ENCODE results near the gene RANBP9.

The RANBP9 gene

DNA sequence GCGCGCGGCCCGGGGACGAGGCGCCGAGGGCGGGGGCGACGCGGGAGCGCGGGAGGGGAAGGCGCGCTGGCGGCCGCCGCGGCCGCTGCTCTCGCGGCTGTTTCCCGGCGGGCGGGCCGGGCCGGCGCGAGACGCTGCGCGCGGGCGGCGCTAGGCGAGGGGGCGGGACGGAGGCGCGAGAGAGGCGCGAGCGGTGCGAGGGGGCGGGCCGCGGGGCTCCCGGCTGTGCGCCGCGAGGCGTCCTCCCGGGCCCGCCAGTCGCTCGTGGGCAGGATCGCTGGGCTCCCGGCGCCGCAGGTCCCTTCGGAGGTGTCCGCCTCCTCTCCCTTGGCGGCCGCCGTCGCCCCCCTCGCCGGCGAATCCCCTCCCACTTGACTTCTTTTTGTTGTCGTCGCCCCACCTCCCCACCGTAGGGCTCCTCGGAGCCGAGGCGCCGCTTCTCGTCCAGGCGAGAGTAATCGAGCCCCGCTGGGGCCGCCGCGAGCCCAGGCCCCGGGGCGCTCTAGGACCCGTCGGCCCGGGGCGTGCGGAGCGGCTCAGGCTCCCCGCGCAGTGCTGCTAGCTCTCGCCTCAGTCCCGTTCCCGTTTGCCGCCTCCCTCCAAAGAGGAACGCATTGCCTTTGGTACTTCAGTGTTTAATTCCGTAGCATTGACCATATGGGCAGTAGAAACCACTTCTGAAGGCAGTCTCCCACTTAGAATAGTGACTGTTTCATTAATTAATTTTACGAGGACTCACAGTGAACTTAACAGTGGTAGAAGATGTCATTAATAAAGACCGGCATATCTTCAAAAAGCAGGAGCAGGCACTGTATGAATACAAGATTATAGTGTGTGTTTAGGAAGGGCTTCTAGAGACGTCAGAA lies at the start of gene RANBP9:
RANBP9 (minus strand) TSS at position 103 of the 866 bp plus-strand sequence. CDS start 330 bp downstream, outside the sequence.
- peak; percentile 79 to 83 for DNase-seq (ENCODE audit: low read depth in 2 of 2)

DNA sequence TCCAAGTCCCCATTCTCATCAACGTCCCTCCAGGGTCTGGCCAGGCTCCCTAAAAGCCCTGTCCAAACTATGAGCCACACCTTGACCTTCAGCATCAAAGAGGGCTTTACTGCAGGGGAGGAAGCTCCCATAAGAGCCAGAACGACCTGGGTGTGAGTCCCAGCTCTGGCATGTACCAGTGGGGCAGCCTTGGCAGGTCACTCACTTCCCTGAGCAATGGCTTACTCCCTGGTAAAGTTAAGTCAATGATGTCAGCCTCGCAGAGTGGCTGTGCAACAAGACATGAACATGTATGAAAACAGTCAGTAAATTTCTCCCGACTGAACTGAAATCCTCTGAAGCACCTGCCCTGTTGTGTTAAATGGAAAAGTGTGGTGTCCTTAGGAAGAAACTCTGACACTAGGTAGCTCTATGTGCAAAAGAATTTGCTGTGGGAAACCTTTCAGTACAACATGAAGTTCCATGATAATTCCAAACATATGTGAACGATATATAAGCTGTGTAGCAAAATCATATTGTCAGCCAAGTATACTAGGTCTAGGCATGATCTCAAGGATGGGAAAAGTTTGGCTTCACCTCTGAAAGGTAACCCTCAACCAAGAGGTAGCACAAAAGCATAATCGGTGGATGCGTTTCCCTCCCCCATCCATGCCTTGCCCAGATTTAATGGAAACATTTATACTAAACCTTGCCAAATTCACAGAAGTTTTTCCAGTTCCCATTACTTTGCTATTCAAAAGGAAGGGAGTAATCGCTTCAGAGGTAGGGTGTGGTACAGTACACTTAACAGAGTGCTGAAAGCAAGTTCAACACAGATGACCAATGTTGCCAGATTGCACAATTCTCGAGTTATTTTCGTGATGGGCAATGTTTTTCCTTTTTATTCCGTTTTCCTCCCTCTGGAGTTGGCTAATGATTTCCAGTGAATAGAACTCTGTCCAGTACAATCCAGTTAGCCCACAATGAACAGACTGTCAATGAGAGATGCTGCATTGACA lies 49.0 kb upstream of the RANBP9 start:
- DNase-seq (ENCODE audit: low read depth in 2 of 2), result no peak

DNA sequence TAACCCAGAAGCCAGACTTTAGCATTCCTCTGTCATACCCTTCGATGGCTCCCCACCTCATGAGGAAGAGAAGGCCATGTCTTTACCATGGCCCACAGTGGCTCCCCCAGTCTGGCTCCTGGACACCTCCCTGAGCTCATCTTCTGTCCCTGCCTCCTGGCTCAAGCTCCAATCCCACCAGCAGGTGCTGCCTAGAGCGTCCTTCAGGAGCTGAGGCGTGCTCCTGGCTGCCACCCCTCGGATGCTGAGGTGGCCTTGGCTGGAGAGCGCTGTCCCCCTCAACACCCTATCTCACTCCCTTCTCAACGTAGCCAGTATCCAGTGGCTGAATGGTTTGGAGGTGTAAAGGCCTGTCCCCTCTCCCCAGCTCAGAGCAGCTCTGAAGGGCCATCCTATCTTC lies 47.4 kb upstream of the RANBP9 start:
- DNase-seq (ENCODE audit: low read depth in 2 of 2), result no peak

DNA sequence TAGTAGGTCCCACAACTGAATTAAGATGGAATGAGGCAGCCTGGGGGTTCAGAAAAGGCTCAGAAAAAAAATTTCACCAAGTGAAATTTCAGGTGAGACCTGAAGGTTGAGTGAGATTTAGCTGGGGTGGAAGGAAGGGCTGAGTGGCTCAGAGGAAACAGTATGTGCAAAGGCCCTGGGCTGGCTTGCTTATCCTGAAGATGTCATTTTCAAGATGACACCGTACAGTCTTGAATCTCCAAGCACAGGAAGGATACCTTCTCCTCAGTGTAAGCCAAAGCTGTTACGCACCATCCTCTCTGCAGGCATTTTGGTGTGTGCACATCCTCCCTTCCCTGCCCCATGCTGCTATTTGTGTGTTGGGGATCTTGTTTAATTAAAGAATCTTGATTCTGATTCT lies 43.0 kb upstream of the RANBP9 start:
- DNase-seq (ENCODE audit: low read depth in 2 of 2), result no peak

DNA sequence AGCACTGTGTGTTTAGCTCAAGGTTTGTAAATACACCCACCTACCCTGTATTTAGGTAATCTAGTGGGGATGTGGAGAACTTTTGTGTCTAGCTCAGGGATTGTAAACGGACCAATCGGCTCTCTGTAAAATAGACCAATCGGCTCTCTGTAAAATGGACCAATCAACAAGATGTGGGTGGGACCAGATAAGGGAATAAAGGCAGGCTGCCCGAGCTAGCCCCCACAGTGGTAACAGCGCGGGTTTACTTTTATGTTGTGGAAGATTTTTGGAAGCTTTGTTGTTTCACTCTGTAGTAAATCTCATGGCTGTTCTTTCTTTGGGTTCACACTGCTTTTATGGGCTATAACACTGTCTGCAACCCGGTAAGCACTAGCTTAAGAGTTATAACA lies 32.1 kb upstream of the RANBP9 start:
- DNase-seq (ENCODE audit: low read depth in 2 of 2), result no peak

DNA sequence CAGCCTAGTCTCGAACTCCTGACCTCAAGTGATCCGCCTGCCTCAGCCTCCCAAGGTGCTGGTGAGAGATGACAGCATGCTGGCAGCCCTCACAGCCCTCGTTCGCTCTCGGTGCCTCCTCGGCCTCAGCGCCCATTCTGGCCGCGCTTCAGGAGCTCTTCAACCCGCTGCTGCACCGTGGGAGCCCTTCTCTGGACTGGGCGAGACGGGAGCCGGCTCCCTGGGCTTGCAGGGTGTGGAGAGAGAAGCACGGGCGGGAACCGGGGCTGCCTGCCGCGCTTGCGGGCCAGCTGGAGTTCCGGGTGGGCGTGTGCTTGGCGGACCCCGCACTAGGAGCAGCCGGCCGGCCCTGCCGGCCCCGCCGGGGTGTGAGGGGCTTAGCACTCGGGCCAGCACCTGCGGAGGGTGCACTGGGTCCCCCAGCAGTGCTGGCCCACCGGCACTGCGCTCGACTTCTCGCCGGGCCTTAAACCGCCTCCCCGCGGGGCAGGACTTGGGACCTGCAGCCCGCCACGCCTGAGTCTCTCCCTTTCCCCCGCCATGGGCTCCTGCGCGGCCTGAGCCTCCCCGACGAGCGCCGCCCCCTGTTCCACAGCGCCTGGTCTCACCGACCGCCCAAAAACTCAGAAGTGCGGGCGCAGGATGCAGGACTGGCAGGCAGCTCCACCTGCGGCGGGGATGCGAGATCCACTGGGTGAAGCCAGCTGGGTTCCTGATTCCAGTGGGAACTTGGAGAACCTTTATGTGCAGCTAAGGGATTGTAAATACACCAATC lies 31.5 kb upstream of the RANBP9 start:
- no peak for DNase-seq (ENCODE audit: low read depth in 2 of 2)

DNA sequence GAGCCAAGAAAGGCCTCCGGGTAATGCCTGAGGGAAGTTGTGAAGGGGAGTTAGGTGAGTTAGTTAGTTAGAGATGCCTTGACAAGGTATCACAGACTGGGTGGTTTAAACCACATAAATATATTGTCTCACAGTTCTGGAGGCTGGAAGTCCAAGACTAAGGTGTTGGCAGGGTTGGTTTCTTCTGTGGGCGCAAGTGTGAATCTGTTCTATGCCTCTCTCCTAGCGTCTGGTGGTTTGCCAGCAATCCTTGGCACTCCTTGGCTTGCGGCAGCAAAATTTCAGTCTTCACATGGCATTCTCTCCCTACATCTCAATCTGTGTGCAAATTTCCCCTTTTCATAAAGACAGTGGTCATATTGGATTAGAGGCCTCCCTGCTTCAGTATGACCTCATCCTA lies 29.7 kb upstream of the RANBP9 start:
- no peak for DNase-seq (ENCODE audit: low read depth in 2 of 2)

DNA sequence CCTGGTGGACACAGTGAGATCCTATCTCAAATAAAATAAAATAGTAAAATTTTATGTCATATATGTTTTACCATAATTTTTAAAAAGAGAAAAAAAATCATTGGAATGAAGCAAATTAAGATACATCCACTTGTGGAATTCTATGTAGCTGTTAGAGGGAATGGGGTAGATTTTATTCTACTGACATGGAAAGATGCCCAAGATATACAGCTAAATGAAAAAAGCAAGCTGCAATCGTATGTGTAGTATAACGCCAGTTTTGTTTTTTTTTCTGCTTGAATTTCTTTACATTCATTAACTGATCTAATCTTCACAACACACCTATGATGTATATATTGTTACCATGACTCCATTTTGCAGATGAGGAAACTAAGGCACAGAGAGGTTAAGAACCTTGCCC lies 23.4 kb upstream of the RANBP9 start:
- no peak for DNase-seq (ENCODE audit: low read depth in 2 of 2)

DNA sequence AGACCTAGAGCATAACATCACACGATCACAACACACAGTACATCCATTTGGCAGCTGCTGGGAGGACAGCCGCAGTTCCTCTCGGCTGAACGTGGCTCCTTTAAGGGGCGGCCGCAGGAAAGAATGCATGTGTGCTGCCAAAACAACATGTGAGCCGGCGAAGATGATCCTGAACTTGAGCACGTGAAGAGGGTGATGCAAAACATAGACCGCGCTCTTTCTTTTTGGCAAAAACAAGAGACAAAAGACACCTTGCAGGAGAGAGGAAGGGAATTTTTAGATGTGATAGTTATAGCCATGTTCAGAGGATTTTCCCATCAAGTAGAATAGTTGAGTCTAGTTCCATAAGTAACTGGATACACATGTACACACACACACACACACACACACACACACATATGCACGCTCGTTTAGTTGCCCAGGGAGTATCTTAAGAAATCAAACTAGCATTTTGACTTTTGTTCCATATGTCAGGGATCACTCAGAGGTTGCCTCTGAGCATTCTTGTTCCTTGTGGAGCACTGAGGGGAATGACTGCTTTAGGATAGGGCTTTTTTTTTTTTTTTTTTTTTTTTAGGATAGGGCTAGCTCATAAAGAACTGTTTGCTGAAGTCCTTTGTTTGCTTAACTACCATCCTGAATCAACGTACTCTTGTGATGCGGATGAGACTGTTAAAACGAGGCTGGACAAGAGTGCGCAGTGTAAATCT lies 21.7 kb upstream of the RANBP9 start:
- DNase-seq (ENCODE audit: low read depth in 2 of 2), result no peak

DNA sequence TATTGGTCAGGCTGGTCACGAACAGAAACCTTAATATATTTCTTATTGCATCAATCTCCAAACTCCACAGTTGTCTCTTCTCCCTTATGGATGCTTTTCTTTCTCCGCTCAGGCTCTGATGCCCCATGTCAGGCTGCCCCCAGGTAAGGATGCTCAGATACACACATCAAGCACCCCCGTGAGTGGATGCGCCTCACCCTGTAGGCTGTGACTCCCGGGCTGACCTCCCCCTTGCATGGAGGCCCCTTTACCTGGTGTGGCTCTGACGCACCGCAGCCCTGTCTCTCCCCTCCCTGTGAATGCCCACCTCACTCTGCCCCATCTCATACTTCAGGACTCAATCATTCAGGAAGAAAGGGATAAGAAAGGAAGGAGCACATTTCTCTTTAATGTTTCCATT lies 19.1 kb upstream of the RANBP9 start:
- no peak for DNase-seq (ENCODE audit: low read depth in 2 of 2)

DNA sequence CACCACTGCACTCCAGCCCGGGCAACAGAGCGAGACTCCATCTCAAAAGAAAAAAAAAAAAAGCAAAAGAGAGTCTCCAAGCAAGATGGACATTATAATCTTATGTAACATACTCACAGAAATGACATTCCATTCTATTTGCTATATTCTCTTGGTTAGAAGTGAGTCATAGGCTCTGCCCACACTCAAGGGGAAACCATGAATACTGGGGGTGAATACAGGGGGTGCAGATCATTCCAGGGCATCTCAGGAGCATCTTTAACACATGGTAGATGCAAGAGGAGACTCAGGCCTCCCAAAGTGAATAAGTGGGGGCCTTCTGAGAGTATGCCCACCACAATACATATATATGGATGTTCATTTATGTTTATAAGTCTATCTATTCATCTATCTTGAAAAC lies 18.3 kb upstream of the RANBP9 start:
- no peak for DNase-seq (ENCODE audit: low read depth in 2 of 2)

DNA sequence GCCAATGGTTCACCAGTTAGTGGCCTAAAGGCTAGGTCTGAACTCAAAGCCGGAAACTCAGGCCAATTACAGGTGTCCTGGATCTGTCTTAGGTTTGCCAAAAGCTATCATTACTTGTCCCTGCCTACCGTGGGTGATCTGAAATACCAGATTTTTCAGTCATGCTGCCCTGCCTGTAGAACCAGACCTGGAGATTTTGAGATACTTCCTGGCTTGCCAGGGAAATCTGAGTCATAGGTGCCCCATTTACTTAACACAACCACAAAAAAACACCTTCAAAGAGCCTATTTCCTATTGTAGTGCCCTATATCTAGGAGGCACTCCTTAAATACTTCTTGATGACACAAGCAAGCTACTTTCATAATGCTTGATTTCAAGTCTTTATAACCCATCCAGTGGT lies 13.9 kb upstream of the RANBP9 start:
- no peak for DNase-seq (ENCODE audit: low read depth in 2 of 2)

DNA sequence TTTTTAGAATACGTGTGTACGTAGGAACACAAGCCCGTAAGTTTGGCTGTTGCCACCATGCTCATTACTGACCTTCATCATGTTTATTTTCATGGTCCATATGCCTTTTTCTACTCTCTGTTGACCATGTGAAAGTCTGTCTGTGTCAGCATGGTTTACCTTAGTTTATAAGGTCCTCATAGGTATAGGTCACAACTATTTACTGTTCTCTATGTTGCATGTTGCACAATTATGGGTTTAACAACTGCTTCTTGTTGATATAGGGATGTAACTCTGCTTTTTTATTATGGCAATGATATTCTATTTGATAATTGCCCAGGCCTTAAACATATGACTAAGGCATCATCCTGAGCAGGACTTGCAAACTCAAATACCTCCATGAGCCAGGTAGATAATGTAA lies 13.4 kb upstream of the RANBP9 start:
- DNase-seq (ENCODE audit: low read depth in 2 of 2), result no peak

DNA sequence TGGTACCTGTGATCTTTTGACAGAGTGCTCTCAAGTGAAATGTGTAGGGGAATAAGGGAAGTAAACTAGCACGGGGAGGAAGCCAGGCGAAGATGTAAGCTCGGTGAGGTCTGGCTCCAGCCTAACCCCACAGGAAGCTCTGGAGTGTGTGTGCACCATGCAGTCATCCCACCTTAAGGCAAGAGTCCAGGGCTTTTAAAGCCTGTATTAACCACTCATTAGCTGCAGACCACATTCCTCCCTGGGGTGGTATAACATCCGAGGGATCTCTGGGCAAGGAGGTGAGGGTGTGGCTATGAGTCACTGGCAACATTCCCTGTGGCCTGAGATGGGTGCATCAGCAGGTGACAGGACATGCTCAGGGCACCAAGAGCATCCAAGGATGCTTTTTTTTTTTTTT lies 12.5 kb upstream of the RANBP9 start:
- DNase-seq (ENCODE audit: low read depth in 2 of 2), result no peak

DNA sequence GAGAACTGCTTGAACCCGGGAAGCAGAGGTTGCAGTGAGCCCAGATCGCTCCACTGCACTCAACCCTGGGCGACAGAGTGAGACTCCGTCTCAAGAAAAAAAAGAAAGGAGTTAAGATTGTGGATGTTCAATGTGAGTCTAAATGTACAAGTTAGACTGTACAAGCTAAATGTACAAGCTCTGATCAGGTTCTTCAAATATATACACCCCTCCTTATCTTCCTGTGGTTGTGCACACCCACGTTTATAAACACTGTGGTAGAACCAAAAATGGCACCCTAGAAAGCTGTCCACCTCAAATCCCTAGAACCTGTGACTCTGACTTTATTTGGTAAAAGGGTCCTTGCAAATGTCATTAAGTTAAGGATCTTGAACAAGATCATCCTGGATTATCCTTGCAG lies 11.2 kb upstream of the RANBP9 start:
- no peak for DNase-seq (ENCODE audit: low read depth in 2 of 2)

DNA sequence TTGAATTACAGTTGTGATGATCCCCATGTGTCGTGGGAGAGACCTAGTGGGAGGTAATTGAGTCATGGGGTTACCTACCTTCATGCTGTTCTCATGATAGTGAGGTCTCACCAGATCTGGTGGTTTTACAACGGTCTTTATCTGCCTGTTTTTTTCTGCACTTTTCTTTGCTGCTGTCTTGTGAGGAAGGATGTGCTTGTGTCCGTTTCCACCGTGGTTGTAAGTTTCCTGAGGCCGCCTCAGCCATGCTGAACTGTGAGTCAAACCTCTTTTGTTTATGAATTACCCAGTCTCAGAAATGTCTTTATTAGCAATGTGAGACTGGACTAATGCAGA lies 6.5 kb upstream of the RANBP9 start:
- DNase-seq (ENCODE audit: low read depth in 2 of 2), result no peak

DNA sequence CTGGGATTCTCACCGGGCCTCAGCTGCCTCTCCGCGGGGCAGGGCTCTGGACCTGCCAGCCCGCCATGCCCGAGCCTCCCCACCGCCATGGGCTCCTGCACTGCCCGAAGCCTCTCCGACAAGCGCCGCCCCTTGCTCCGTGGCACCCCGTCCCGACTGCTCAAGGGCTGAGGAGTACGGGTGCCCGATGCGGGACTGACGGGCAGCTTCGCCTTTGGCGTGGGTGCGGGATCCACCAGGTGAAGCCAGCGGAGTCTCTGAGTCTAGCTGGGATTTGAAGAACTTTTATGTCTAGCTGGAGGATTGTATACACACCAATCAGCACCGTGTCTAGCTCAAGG lies 5.3 kb upstream of the RANBP9 start:
- DNase-seq (ENCODE audit: low read depth in 2 of 2), result no peak

DNA sequence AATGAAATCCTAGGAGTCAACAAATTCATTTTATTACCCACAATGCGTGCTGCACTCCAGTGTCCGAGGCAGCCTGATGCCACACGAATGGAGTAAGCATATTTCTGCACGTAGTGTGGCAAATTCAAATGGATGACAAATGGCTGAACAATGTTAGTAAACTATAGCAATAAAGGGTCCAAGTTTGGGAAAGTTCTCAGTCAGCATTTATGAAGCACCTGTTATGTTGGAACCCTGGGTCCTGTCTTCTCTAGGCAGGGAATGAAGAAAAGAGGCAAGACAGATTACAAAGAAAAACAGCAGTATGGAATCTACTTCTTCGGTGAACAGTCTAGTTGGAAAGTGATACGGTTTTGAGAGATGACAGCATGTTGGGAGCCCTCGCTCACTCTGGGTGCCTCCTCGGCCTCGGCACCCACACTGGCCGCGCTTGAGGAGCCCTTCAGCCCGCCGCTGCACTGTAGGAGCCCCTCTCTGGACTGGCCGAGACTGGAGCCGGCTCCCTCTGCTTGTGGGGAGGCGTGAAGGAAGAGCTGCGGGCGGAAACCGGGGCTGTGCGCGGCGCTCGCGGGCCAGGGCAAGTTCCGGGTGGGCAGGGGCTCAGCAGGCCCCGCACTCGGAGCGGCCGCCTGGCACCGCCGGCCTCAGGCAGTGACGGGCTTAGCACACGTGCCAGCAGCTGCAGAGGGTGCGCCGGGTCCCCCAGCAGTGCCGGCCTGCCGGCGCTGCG lies 4.8 kb upstream of the RANBP9 start:
- DNase-seq (ENCODE audit: low read depth in 2 of 2), result no peak

DNA sequence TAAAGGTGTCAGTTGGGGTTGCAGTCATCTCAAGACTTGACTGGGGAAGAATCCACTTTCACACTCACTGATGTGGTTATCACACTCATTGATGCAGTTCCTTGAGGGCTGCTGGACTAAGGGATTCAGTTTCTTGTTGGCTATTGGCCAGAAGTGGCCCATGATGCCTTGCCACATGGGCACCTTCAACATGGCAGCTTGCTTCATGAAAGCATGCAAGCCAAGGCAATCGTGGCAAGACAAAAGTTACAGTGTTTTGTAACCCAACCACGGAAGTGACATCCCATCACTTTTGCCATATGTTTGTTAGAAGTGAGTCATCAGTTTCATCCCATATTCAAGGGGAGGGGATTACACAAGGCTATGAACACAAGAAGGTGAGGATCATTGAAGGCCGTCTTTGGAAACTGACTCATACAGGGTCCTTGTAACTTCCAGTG lies 3.8 kb upstream of the RANBP9 start:
- peak in 1 of 2 donors; percentile 9 for DNase-seq (ENCODE audit: low read depth in 2 of 2)

DNA sequence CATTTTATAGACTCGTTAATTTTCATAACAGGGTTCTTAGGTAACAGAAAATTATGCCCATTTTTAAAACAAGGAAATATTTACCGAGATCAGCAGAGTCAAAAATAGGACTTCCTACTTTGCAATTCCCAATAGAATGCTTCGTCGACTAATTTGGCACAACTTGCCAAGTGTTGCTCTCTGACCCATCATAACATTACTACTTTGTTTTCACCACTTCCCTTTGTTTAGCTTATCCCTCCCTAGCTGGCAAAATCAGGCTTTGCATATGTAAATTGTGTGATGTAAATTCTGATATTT lies 914 bp upstream of the RANBP9 start:
- no peak for DNase-seq (ENCODE audit: low read depth in 2 of 2)

DNA sequence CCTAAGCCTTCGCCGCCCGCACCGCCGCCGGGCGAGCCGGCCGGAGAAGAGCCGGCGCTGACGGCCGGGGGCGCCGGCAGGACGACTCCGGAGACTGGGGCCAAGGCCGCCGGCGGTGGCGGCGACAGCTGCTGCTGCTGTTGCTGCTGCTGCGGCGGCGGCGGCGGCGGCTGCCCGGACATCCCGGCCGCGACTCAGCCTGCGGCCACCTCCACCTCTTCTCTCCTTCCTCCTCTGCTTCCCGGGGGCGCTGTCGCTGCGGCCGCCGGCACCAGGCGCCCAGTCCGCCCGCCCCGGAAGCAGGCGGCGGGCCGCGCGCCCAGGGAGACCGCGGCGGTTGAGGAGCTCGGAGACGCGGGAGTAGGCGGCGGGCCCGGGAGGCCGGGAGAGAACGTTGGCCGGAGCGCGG lies 307 bp downstream of the RANBP9 start:
- DNase-seq (ENCODE audit: low read depth in 2 of 2), result no peak
